Ishikawa (cell line): Measurements from ENCODE around the gene KRT81.

Experiments used
- CEBPB ChIP-seq: IDR thresholded peaks from 2 replicates; pipeline ENCODE4 v1.6.1; 2012
- CREB1 ChIP-seq: IDR thresholded peaks from 2 replicates; pipeline ENCODE4 v1.6.1; 2012; ENCODE audit warnings: low read depth
- EGR1 ChIP-seq: IDR thresholded peaks from 2 replicates; pipeline ENCODE4 v1.6.1; 2012
- EP300 ChIP-seq: IDR thresholded peaks from 2 replicates; pipeline ENCODE4 v1.6.1; 2012; ENCODE audit warnings: borderline replicate concordance
- FOXM1 ChIP-seq: IDR thresholded peaks from 2 replicates; pipeline ENCODE4 v1.6.1; 2012; ENCODE audit warnings: low read depth, borderline replicate concordance
- MAX ChIP-seq: IDR thresholded peaks from 2 replicates; pipeline ENCODE4 v1.6.1; 2012
- RAD21 ChIP-seq: IDR thresholded peaks from 2 replicates; pipeline ENCODE4 v1.6.1; 2012; ENCODE audit warnings: low read depth
- REST ChIP-seq: IDR thresholded peaks from 2 replicates; pipeline ENCODE4 v1.6.1; 2012; ENCODE audit warnings: low read depth, mild to moderate bottlenecking
- TAF1 ChIP-seq: IDR thresholded peaks from 2 replicates; pipeline ENCODE4 v1.6.1; 2012; ENCODE audit warnings: low read depth, mild to moderate bottlenecking
- TCF12 ChIP-seq: IDR thresholded peaks from 2 replicates; pipeline ENCODE4 v1.6.1; 2012; ENCODE audit warnings: low read depth
- TEAD4 ChIP-seq: IDR thresholded peaks from 2 replicates; pipeline ENCODE4 v1.6.1; 2012
- USF1 ChIP-seq: IDR thresholded peaks from 2 replicates; pipeline ENCODE4 v1.6.1; 2012
- YY1 ChIP-seq: IDR thresholded peaks from 2 replicates; pipeline ENCODE4 v1.6.1; 2012; ENCODE audit warnings: low read depth
- ZBTB7A ChIP-seq: IDR thresholded peaks from 2 replicates; pipeline ENCODE4 v1.6.1; 2012; ENCODE audit warnings: low read depth

Gene KRT81

GRCh38 chr12:52295663-52296062 is 4.3 kb upstream of the KRT81 start:
- no peak for TF ChIP-seq REST
- TF ChIP-seq EGR1 = no peak
- TF ChIP-seq RAD21 = no peak
- no peak for TF ChIP-seq EP300
- TF ChIP-seq CREB1 = no peak
- TF ChIP-seq TEAD4 = no peak
- TF ChIP-seq YY1 = no peak
- TF ChIP-seq TAF1 = no peak

- TF ChIP-seq RAD21 (no peak), FOXM1 (no peak), MAX (no peak), CREB1 (no peak), ZBTB7A (no peak), EGR1 (no peak), EP300 (no peak), REST (no peak), CEBPB (no peak), TAF1 (no peak), USF1 (no peak)
These were observed 3.5 kb upstream of the KRT81 start for GRCh38 chr12:52294803-52295202.

GRCh38 chr12:52293926-52294325 is 2.6 kb upstream of the KRT81 start:
- TF ChIP-seq CEBPB = no peak
- TF ChIP-seq REST = no peak
- TF ChIP-seq CREB1 = no peak
- no peak for TF ChIP-seq TCF12
- no peak for TF ChIP-seq FOXM1
- TF ChIP-seq EGR1 = no peak

- peak; percentile 20; the same call in 1 of the 2 replicates for TF ChIP-seq RAD21
These were observed 4.2 kb downstream of the KRT81 start for GRCh38 chr12:52286857-52287785.

- TF ChIP-seq ZBTB7A = no peak; the same call in 1 of the 2 replicates
- no peak for TF ChIP-seq CEBPB
- no peak for TF ChIP-seq REST
- no peak for TF ChIP-seq TEAD4
- TF ChIP-seq EP300 = no peak
- no peak for TF ChIP-seq RAD21
- TF ChIP-seq TCF12 = no peak
- no peak for TF ChIP-seq CREB1
- no peak for TF ChIP-seq FOXM1
- TF ChIP-seq USF1 = no peak
- no peak for TF ChIP-seq YY1
- no peak for TF ChIP-seq EGR1
- TF ChIP-seq TAF1 = no peak
- no peak for TF ChIP-seq MAX
These were observed 5.3 kb downstream of the KRT81 start for GRCh38 chr12:52285851-52286530.
